Smooth muscle cell (in vitro differentiated cells): ENCODE measurements around the gene PAPPA. TPM values are rescaled to one million over a fixed set of nuclear protein-coding genes. Genes with fewer than 3 reads are reported as not detected.
A peak's percentile ranks its signal among the peaks of the same experiment; 100 is the strongest.

Source experiments
- DNase-seq: peaks from one replicate; lab custom pipeline; 2025; ENCODE audit not compliant: unreplicated experiment; lab: John Stamatoyannopoulos, UW
- H2AFZ ChIP-seq: fragments of 200-600 bp; sonication (generic); 2 replicates; pipeline ENCODE4 v1.6.0; 2016; ENCODE audit warnings: antibody characterized with exemption, low read depth, mild to moderate bottlenecking
- H3F3A ChIP-seq: fragments of 200-600 bp; sonication (generic); 2 replicates; pipeline ENCODE4 v1.6.0; 2017; ENCODE audit warnings: antibody characterized with exemption, low read depth
- H3K27ac ChIP-seq: fragments of 200-600 bp; sonication (generic); 2 replicates; pipeline ENCODE4 v1.5.1; 2016; ENCODE audit warnings: low read depth, mild to moderate bottlenecking
- H3K27me3 ChIP-seq: fragments of 200-600 bp; sonication (generic); 2 replicates; pipeline ENCODE4 v1.6.1; 2016; ENCODE audit warnings: low read depth, mild to moderate bottlenecking
- H3K36me3 ChIP-seq: fragments of 200-600 bp; sonication (generic); 2 replicates; pipeline ENCODE4 v1.5.1; 2016; ENCODE audit warnings: low read depth
- H3K4me1 ChIP-seq: fragments of 200-600 bp; sonication (generic); 2 replicates; pipeline ENCODE4 v1.5.1; 2016; ENCODE audit warnings: low read depth
- H3K4me2 ChIP-seq: fragments of 200-600 bp; sonication (generic); 2 replicates; pipeline ENCODE4 v1.6.0; 2016; ENCODE audit warnings: mild to moderate bottlenecking
- H3K4me3 ChIP-seq: fragments of 200-600 bp; sonication (generic); 2 replicates; pipeline ENCODE4 v1.5.1; 2016; ENCODE audit warnings: mild to moderate bottlenecking
- H3K79me2 ChIP-seq: fragments of 200-600 bp; sonication (generic); 2 replicates; pipeline ENCODE4 v1.6.0; 2016; ENCODE audit warnings: low read depth, mild to moderate bottlenecking
- H3K9ac ChIP-seq: fragments of 200-600 bp; sonication (generic); 2 replicates; pipeline ENCODE4 v1.6.0; 2016; ENCODE audit warnings: low read depth
- H3K9me3 ChIP-seq: fragments of 200-600 bp; sonication (generic); replicated peaks from 2 replicates; pipeline ENCODE4 v1.5.1; 2016; ENCODE audit warnings: low read depth
- H4K20me1 ChIP-seq: fragments of 200-600 bp; sonication (generic); 2 replicates; pipeline ENCODE4 v1.6.0; 2016; ENCODE audit warnings: low read depth
- CTCF ChIP-seq: fragments of 200-600 bp; sonication (generic); IDR thresholded peaks from 2 replicates; pipeline ENCODE4 v1.5.1; 2017; ENCODE audit warnings: borderline replicate concordance, mild to moderate bottlenecking, antibody characterized with exemption; ENCODE audit not compliant: insufficient read depth, poor library complexity, severe bottlenecking
- WGBS: methylation state at CpG from one replicate; pipeline ENCODE4 v1.1.7; 2016; ENCODE audit warnings: low lambda C conversion rate; 5-methylcytosine and 5-hydroxymethylcytosine counted together
- polyA plus RNA-seq: library from polyadenylated mRNA; unstranded; fragments of >200 nt; fragmentation: Nextera tagmentation; extraction: Ambion mirVana; gene quantifications from 2 replicates; pipeline ENCODE4 v1.2.1, GENCODE V29; 2016
- total RNA-seq: library from RNA; depleted of rRNA; stranded (reverse); fragments of >200 nt; gene quantifications from 2 replicates; pipeline ENCODE4 v1.2.3, GENCODE V29; 2014

Gene PAPPA
- total and polyA plus RNA-seq, 2 experiments from 2014 or later = 27.7 to 114 TPM

- Histone ChIP-seq H3K27ac (peak overlapping the region; percentile 53), H3K4me1 (peaks cover 3% of the 10 kb centered on the region), H4K20me1 (no peaks in the 10 kb centered on the region), H3K27me3 (no peaks in the 10 kb centered on the region), H3K9ac (no peak overlapping the region), H3K4me2 (peak overlapping the region; percentile 28), H3K9me3 (no peaks in the 10 kb centered on the region), H3F3A (peaks cover 3% of the 10 kb centered on the region), H3K36me3 (peaks cover 11% of the 10 kb centered on the region), H2AFZ (no peak overlapping the region), H3K79me2 (no peaks in the 10 kb centered on the region), H3K4me3 (no peak overlapping the region)
- DNase-seq = no peak
- WGBS = 41% methylated on average over 1 of the region's 1 CpG
- no peak for TF ChIP-seq CTCF
These were observed 113.4 kb downstream of the PAPPA start for GRCh38 chr9:116267021-116267420.

- Histone ChIP-seq H3K4me1 (peaks cover 6% of the 10 kb centered on the region), H3K4me3 (no peak overlapping the region), H3K27ac (no peak overlapping the region), H3K4me2 (no peak overlapping the region), H2AFZ (no peak overlapping the region), H3K36me3 (peaks cover 15% of the 10 kb centered on the region), H3K27me3 (no peaks in the 10 kb centered on the region), H3K9me3 (no peaks in the 10 kb centered on the region), H3K79me2 (peaks cover 3% of the 10 kb centered on the region), H4K20me1 (peaks cover 4% of the 10 kb centered on the region), H3F3A (peaks cover 26% of the 10 kb centered on the region), H3K9ac (no peak overlapping the region)
- TF ChIP-seq CTCF = no peak
- no peak for DNase-seq
- WGBS = 92% methylated on average over 2 of the region's 2 CpGs
These were observed 115.7 kb downstream of the PAPPA start for GRCh38 chr9:116269250-116269649.

- H3K79me2 ChIP-seq = peaks cover 3% of the 10 kb centered on the region
- no peak for DNase-seq
These were observed 117.0 kb downstream of the PAPPA start for GRCh38 chr9:116270546-116270945.

More at GRCh38 chr9:116270546-116270945, 117.0 kb downstream of the PAPPA start:
- Histone ChIP-seq H2AFZ (no peak overlapping the region), H3K27ac (no peak overlapping the region), H3K36me3 (peaks cover 15% of the 10 kb centered on the region), H3K4me3 (no peak overlapping the region), H3F3A (peaks cover 36% of the 10 kb centered on the region), H3K9me3 (no peaks in the 10 kb centered on the region), H3K9ac (no peak overlapping the region), H3K27me3 (no peaks in the 10 kb centered on the region), H3K4me2 (no peak overlapping the region), H4K20me1 (peaks cover 4% of the 10 kb centered on the region), H3K4me1 (peaks cover 10% of the 10 kb centered on the region)
- WGBS = 91% methylated on average over 3 of the region's 3 CpGs
- TF ChIP-seq CTCF = no peak
